Measurements from ENCODE around the gene ZFYVE27.

Gene ZFYVE27

GRCh38 chr10:97788552-97789442 is 51.9 kb downstream of the ZFYVE27 start (continued):
- TF ChIP-seq, protein P1, sequence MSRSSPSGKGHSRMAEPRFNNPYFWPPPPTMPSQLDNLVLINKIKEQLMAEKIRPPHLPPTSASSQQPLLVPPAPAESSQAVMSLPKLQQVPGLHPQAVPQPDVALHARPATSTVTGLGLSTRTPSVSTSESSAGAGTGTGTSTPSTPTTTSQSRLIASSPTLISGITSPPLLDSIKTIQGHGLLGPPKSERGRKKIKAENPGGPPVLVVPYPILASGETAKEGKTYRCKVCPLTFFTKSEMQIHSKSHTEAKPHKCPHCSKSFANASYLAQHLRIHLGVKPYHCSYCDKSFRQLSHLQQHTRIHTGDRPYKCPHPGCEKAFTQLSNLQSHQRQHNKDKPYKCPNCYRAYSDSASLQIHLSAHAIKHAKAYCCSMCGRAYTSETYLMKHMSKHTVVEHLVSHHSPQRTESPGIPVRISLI (tag by site-specific recombination; IDR thresholded peaks at IDR 0.05): no peak
- TF ChIP-seq BCL11A (tag by site-specific recombination; IDR thresholded peaks at IDR 0.05; ENCODE audit: low read depth) (no peak), ZNF140 (tag by site-specific recombination; IDR thresholded peaks at IDR 0.05) (no peak), YY2 (tag by site-specific recombination; IDR thresholded peaks at IDR 0.05) (no peak), ZNF169 (tag by site-specific recombination; IDR thresholded peaks at IDR 0.05) (no peak), PRDM1 (tag by site-specific recombination; IDR thresholded peaks at IDR 0.05) (no peak), ZNF548 (tag by site-specific recombination; IDR thresholded peaks at IDR 0.05) (no peak)

- Histone ChIP-seq H3K4me1 (ENCODE audit: control insufficient read depth, insufficient read depth, low read length) (no peaks in the 10 kb centered on the region), H3K27ac (ENCODE audit: extremely low read depth, low read depth, low read length) (no peak overlapping the region)
- POLR2A ChIA-PET: interaction anchor here (1.1 to 1.2 kb wide), 2 partner anchors 79 to 113 kb away, joined by 3 to 4 read pairs; no protein-coding TSS in a partner anchor
Measured at GRCh38 chr10:97789770-97790397, 53.0 kb downstream of the ZFYVE27 start.

DNA sequence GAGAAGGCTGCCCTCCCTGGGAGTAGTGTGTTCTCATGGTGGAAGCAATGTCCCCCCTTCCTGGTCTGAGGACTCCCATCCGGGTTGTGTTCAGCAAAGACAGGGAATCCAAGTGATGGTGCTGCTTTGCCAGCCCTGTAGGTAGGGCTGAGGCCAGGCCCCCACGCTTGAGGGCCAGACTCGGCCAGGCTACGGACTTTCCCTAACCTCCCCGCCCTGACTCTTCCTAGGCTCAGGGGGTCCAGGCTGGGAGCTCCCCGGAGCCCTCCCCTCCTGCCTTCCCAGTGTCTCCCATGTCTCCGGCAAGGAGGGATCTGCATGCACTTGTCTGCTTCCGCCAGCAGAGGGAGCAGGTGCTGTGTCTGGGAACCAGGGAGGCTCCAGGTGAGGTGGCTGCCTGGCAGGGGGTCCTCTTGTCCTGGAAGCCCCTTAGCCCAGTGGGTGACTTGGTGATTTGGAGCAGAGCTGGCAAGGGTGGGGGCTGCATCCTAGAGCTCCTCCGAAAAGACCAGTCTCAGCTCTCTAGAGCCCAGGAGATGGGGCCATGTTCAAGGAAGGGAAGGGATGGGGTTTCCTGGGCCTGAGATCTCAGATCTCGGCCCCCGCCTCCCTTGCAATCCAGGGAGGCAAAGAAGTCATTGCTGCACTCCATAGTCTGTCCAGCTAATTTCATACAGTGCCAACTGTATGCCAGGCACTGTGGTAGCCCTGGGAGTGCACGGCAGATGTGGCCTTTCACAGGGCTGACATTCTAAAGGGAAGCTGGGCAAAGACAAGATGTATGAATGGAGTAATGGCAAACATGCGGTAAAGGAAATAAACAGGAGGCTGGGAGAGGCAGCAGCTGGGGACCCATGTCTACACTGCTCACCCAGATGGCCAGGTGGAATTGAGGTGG is 55.1 kb downstream of the ZFYVE27 start:
- no peaks in the 10 kb centered on the region for H3K4me1 ChIP-seq (ENCODE audit: control insufficient read depth, insufficient read depth, low read length)
- no peaks in the 10 kb centered on the region for H3K9me3 ChIP-seq (ENCODE audit: control insufficient read depth, insufficient read depth, low read depth, low read length)
- H3K4me3 ChIP-seq (ENCODE audit: low read depth, low read length): no peak overlapping the region
- ChIA-PET POLR2A (interaction anchor here (0.6 to 1.3 kb wide), 2 partner anchors 72 to 97 kb away, joined by 3 to 5 read pairs; no protein-coding TSS in a partner anchor), CTCF (interaction anchor here (0.6 to 13.9 kb wide), 55 partner anchors 9 to 1691 kb away, joined by 3 to 167 read pairs (median 4); partner anchors contain the start of gene GOLGA7B)
- no peak overlapping the region for H3K27ac ChIP-seq (ENCODE audit: extremely low read depth, low read depth, low read length)
- H3K36me3 ChIP-seq (ENCODE audit: control insufficient read depth in 2 of 2, insufficient read depth in 1 of 2, low read length in 2 of 2): no peaks in the 10 kb centered on the region
- TF ChIP-seq ZEB2 (tag by site-specific recombination; IDR thresholded peaks at IDR 0.05) (peak; percentile 85), ZNF2 (tag by site-specific recombination; IDR thresholded peaks at IDR 0.05) (0 out of 2 replicates have a peak, but pooled peaks have one; percentile 21), ZIC2 (tag by site-specific recombination; IDR thresholded peaks at IDR 0.05) (peak; percentile 68), MZF1 (tag by site-specific recombination; IDR thresholded peaks at IDR 0.05; ENCODE audit: borderline replicate concordance) (no peak), IKZF3 (tag by site-specific recombination; IDR thresholded peaks at IDR 0.05) (peak; percentile 89), ZNF660 (tag by site-specific recombination; IDR thresholded peaks at IDR 0.05) (0 out of 2 replicates have a peak, but pooled peaks have one; percentile 22), ZSCAN30 (tag by site-specific recombination; IDR thresholded peaks at IDR 0.05) (peak; percentile 40), GLIS2 (tag by site-specific recombination; IDR thresholded peaks at IDR 0.05) (peak; percentile 94), ZNF626 (tag by site-specific recombination; IDR thresholded peaks at IDR 0.05) (no peak), GLIS1 (tag by site-specific recombination; IDR thresholded peaks at IDR 0.05) (peak; percentile 94), ZNF654 (tag by site-specific recombination; IDR thresholded peaks at IDR 0.05; ENCODE audit: low read depth) (peak; percentile 79)
- TF ChIP-seq, protein P2, sequence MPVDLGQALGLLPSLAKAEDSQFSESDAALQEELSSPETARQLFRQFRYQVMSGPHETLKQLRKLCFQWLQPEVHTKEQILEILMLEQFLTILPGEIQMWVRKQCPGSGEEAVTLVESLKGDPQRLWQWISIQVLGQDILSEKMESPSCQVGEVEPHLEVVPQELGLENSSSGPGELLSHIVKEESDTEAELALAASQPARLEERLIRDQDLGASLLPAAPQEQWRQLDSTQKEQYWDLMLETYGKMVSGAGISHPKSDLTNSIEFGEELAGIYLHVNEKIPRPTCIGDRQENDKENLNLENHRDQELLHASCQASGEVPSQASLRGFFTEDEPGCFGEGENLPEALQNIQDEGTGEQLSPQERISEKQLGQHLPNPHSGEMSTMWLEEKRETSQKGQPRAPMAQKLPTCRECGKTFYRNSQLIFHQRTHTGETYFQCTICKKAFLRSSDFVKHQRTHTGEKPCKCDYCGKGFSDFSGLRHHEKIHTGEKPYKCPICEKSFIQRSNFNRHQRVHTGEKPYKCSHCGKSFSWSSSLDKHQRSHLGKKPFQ (tag by site-specific recombination; IDR thresholded peaks at IDR 0.05): no peak
- TF ChIP-seq, protein P3, sequence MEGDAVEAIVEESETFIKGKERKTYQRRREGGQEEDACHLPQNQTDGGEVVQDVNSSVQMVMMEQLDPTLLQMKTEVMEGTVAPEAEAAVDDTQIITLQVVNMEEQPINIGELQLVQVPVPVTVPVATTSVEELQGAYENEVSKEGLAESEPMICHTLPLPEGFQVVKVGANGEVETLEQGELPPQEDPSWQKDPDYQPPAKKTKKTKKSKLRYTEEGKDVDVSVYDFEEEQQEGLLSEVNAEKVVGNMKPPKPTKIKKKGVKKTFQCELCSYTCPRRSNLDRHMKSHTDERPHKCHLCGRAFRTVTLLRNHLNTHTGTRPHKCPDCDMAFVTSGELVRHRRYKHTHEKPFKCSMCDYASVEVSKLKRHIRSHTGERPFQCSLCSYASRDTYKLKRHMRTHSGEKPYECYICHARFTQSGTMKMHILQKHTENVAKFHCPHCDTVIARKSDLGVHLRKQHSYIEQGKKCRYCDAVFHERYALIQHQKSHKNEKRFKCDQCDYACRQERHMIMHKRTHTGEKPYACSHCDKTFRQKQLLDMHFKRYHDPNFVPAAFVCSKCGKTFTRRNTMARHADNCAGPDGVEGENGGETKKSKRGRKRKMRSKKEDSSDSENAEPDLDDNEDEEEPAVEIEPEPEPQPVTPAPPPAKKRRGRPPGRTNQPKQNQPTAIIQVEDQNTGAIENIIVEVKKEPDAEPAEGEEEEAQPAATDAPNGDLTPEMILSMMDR (tag by site-specific recombination; IDR thresholded peaks at IDR 0.05): peak; percentile 84
- TF ChIP-seq, protein P4, sequence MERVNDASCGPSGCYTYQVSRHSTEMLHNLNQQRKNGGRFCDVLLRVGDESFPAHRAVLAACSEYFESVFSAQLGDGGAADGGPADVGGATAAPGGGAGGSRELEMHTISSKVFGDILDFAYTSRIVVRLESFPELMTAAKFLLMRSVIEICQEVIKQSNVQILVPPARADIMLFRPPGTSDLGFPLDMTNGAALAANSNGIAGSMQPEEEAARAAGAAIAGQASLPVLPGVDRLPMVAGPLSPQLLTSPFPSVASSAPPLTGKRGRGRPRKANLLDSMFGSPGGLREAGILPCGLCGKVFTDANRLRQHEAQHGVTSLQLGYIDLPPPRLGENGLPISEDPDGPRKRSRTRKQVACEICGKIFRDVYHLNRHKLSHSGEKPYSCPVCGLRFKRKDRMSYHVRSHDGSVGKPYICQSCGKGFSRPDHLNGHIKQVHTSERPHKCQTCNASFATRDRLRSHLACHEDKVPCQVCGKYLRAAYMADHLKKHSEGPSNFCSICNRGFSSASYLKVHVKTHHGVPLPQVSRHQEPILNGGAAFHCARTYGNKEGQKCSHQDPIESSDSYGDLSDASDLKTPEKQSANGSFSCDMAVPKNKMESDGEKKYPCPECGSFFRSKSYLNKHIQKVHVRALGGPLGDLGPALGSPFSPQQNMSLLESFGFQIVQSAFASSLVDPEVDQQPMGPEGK (tag by site-specific recombination; IDR thresholded peaks at IDR 0.05): peak; percentile 41; the same call in 1 of the 2 replicates

More at GRCh38 chr10:97789770-97790397, 53.0 kb downstream of the ZFYVE27 start:
- Histone ChIP-seq H3K9me3 (ENCODE audit: control insufficient read depth, insufficient read depth, low read depth, low read length) (no peaks in the 10 kb centered on the region), H3K36me3 (ENCODE audit: control insufficient read depth in 2 of 2, insufficient read depth in 1 of 2, low read length in 2 of 2) (no peaks in the 10 kb centered on the region), H3K4me3 (ENCODE audit: low read depth, low read length) (no peak overlapping the region)
- TF ChIP-seq ZFHX2 (tag by site-specific recombination; conservative IDR thresholded peaks at IDR 0.05) (peak; percentile 33; the same call in 1 of the 2 replicates), EGR2 (tag by site-specific recombination; IDR thresholded peaks at IDR 0.05; ENCODE audit: low read depth) (peak; percentile 61; the same call in 1 of the 2 replicates), ZNF335 (tag by site-specific recombination; conservative IDR thresholded peaks at IDR 0.05) (no peak), KLF8 (tag by site-specific recombination; IDR thresholded peaks at IDR 0.05) (no peak)
- CTCF ChIA-PET: interaction anchor here (0.8 to 13.9 kb wide), 4 partner anchors 10 to 150 kb away, joined by 3 to 167 read pairs (median 16); no protein-coding TSS in a partner anchor

Data from HEK293 (cell line).